Keratinocyte (primary cell): ENCODE measurements around the gene MOB3B. TPM values are rescaled to one million over a fixed set of nuclear protein-coding genes. Genes with fewer than 3 reads are reported as not detected.
A peak's percentile ranks its signal among the peaks of the same experiment; 100 is the strongest.

ENCODE experiments used
- DNase-seq: peaks from one replicate; pipeline ENCODE4 v3.0.0-alpha.2; 2011; ENCODE audit warnings: low read depth, missing footprints, low spot score
- FAIRE-seq: peaks from 2 replicates; lab custom pipeline; 2011; peaks lifted over from hg19 to GRCh38; lab: Jason Lieb, UNC
- H2AFZ ChIP-seq: 2 replicates; pipeline ENCODE4 v1.6.0; 2012; ENCODE audit warnings: low read length, control low read depth, inconsistent platforms; ENCODE audit not compliant: control insufficient read depth
- H3K27ac ChIP-seq: 2 replicates; pipeline ENCODE4 v1.5.1; 2011; ENCODE audit warnings: low read length; ENCODE audit not compliant: control insufficient read depth, insufficient read depth
- H3K27me3 ChIP-seq: 3 replicates; pipeline ENCODE4 v1.6.0; 2011; ENCODE audit warnings: low read length; ENCODE audit not compliant: control insufficient read depth, insufficient read depth; ENCODE audit errors: extremely low read depth
- H3K36me3 ChIP-seq, 2 experiments: 2 replicates in 1 of 2; 3 replicates in 1 of 2; pipeline ENCODE4 v1.5.1; 2011; ENCODE audit warnings: low read length in 2 of 2, mild to moderate bottlenecking in 1 of 2; ENCODE audit not compliant: control insufficient read depth in 2 of 2, insufficient read depth in 2 of 2; ENCODE audit errors: extremely low read depth in 1 of 2
- H3K4me1 ChIP-seq: 3 replicates; pipeline ENCODE4 v1.5.1; 2011; ENCODE audit warnings: low read length; ENCODE audit not compliant: control insufficient read depth, insufficient read depth; ENCODE audit errors: extremely low read depth
- H3K4me2 ChIP-seq: 3 replicates; pipeline ENCODE4 v1.6.0; 2011; ENCODE audit warnings: low read depth, low read length; ENCODE audit not compliant: control insufficient read depth, insufficient read depth; ENCODE audit errors: extremely low read depth
- H3K4me3 ChIP-seq, 3 experiments: fragments of 200-600 bp in 1 of 3; sonication (generic) in 1 of 3; 2 replicates in 2 of 3; 3 replicates in 1 of 3; pipeline ENCODE4 v1.5.1; 2011 to 2016; ENCODE audit warnings: low read length in 3 of 3, mild to moderate bottlenecking in 3 of 3, control low read depth in 2 of 3, inconsistent platforms in 1 of 3, low read depth in 1 of 3, mixed read lengths in 1 of 3, mixed run types in 1 of 3, moderate library complexity in 1 of 3; ENCODE audit not compliant: control insufficient read depth in 2 of 3, insufficient read depth in 2 of 3; ENCODE audit errors: extremely low read depth in 1 of 3
- H3K79me2 ChIP-seq: 2 replicates; pipeline ENCODE4 v1.6.0; 2012; ENCODE audit warnings: low read length; ENCODE audit not compliant: control insufficient read depth, insufficient read depth
- H3K9ac ChIP-seq: 3 replicates; pipeline ENCODE4 v1.6.0; 2011; ENCODE audit warnings: low read length; ENCODE audit not compliant: control insufficient read depth, insufficient read depth; ENCODE audit errors: extremely low read depth
- H3K9me1 ChIP-seq: 3 replicates; pipeline ENCODE4 v1.6.0; 2011; ENCODE audit warnings: low read length; ENCODE audit not compliant: control insufficient read depth, insufficient read depth; ENCODE audit errors: extremely low read depth
- H3K9me3 ChIP-seq: 2 replicates; pipeline ENCODE4 v1.5.1; 2012; ENCODE audit warnings: low read depth, low read length; ENCODE audit not compliant: control insufficient read depth
- H4K20me1 ChIP-seq: 3 replicates; pipeline ENCODE4 v1.6.0; 2011; ENCODE audit warnings: low read length; ENCODE audit not compliant: control insufficient read depth, insufficient read depth; ENCODE audit errors: extremely low read depth
- CTCF ChIP-seq, 3 experiments: IDR thresholded peaks in 1 of 3; conservative IDR thresholded peaks in 1 of 3; optimal IDR thresholded peaks in 1 of 3; 2 replicates in 2 of 3; 3 replicates in 1 of 3; pipeline versions ENCODE3 to v1.5.1; 2011; ENCODE audit warnings: low read length in 3 of 3, mild to moderate bottlenecking in 3 of 3, moderate library complexity in 2 of 3, control low read depth in 1 of 3, inconsistent platforms in 1 of 3; ENCODE audit not compliant: insufficient read depth in 2 of 3; ENCODE audit errors: extremely low read depth in 1 of 3
- EZH2 ChIP-seq: IDR thresholded peaks from one replicate; pipeline ENCODE4 v1.6.1; 2012; ENCODE audit warnings: inconsistent platforms, mild to moderate bottlenecking, low read length, moderate library complexity
- dilution Hi-C: fragments of 300-500 bp; cut with MboI; formaldehyde crosslinking; loops from one replicate; pipeline ENCODE4 v1.7.0; 2020; ENCODE audit warnings: low sequenced_read_pairs; ENCODE audit not compliant: extremely low pct_ligation_motif_present
- polyA plus RNA-seq, 5 experiments: library from polyadenylated mRNA; depleted of rRNA in 3 of 5; stranded (reverse) in 3 of 5; stranded (forward) in 1 of 5; unstranded in 1 of 5; fragments of >200 nt; gene quantifications; 1 replicate in 1 of 5; 2 replicates in 3 of 5; 3 replicates in 1 of 5; pipeline versions ENCODE4 v1.2.1 to v1.2.3, GENCODE V29; 2011 to 2012; ENCODE audit warnings: missing spikeins in 2 of 5, low read depth in 1 of 5, low replicate concordance in 1 of 5

MOB3B gene
- polyA plus RNA-seq, 1 donor (not counting 4 experiments of a cell fraction or from before 2014, with no cell fraction given) = 35.3 TPM

- no peak overlapping the region for H3K27ac ChIP-seq
- TF ChIP-seq EZH2 (no peak), CTCF (optimal IDR thresholded peaks at IDR 0.05 in 1 of 3, IDR thresholded peaks at IDR 0.05 in 1 of 3, conservative IDR thresholded peaks at IDR 0.05 in 1 of 3; ENCODE audit: extremely low read depth in 1 of 3, insufficient read depth in 2 of 3, low read length in 3 of 3) (no peak)
- H3K36me3 ChIP-seq = no peaks in the 10 kb centered on the region
- no peak overlapping the region for H2AFZ ChIP-seq
- peaks cover 2% of the 10 kb centered on the region for H3K9me1 ChIP-seq
- DNase-seq (no peak), FAIRE-seq (peak; percentile 17)
- dilution Hi-C loops = no loop called here
- peaks cover 53% of the 10 kb centered on the region for H3K4me1 ChIP-seq
- no peak overlapping the region for H3K4me2 ChIP-seq
- H4K20me1 ChIP-seq = no peaks in the 10 kb centered on the region
- H3K79me2 ChIP-seq = peaks cover 51% of the 10 kb centered on the region
- H3K9me3 ChIP-seq = no peaks in the 10 kb centered on the region
- no peak overlapping the region for H3K9ac ChIP-seq
- H3K27me3 ChIP-seq = no peaks in the 10 kb centered on the region
- H3K4me3 ChIP-seq = no peak overlapping the region
Observed at GRCh38 chr9:27391040-27391895, 138.3 kb downstream of the MOB3B start.

- H3K27ac ChIP-seq = no peak overlapping the region
- no peaks in the 10 kb centered on the region for H3K27me3 ChIP-seq
- H3K79me2 ChIP-seq = peaks cover 54% of the 10 kb centered on the region
- TF ChIP-seq CTCF (optimal IDR thresholded peaks at IDR 0.05 in 1 of 3, IDR thresholded peaks at IDR 0.05 in 1 of 3, conservative IDR thresholded peaks at IDR 0.05 in 1 of 3; ENCODE audit: extremely low read depth in 1 of 3, insufficient read depth in 2 of 3, low read length in 3 of 3) = no peak
- TF ChIP-seq EZH2 = no peak
- H3K4me3 ChIP-seq = no peak overlapping the region
- dilution Hi-C loops = no loop called here
- no peak overlapping the region for H2AFZ ChIP-seq
- FAIRE-seq (no peak), DNase-seq (no peak)
- H3K9ac ChIP-seq = no peak overlapping the region
- peaks cover 2% of the 10 kb centered on the region for H3K9me1 ChIP-seq
- peaks cover 0 to 4% of the 10 kb centered on the region in 2 experiments for H3K36me3 ChIP-seq
- H4K20me1 ChIP-seq = no peaks in the 10 kb centered on the region
- no peaks in the 10 kb centered on the region for H3K9me3 ChIP-seq
- peaks cover 51% of the 10 kb centered on the region for H3K4me1 ChIP-seq
- no peak overlapping the region for H3K4me2 ChIP-seq
Observed at GRCh38 chr9:27388150-27388549, 141.5 kb downstream of the MOB3B start.
